Measurements from ENCODE around the gene STIP1.
A peak's percentile ranks its signal among the peaks of the same experiment; 100 is the strongest.

Gene STIP1

DNA sequence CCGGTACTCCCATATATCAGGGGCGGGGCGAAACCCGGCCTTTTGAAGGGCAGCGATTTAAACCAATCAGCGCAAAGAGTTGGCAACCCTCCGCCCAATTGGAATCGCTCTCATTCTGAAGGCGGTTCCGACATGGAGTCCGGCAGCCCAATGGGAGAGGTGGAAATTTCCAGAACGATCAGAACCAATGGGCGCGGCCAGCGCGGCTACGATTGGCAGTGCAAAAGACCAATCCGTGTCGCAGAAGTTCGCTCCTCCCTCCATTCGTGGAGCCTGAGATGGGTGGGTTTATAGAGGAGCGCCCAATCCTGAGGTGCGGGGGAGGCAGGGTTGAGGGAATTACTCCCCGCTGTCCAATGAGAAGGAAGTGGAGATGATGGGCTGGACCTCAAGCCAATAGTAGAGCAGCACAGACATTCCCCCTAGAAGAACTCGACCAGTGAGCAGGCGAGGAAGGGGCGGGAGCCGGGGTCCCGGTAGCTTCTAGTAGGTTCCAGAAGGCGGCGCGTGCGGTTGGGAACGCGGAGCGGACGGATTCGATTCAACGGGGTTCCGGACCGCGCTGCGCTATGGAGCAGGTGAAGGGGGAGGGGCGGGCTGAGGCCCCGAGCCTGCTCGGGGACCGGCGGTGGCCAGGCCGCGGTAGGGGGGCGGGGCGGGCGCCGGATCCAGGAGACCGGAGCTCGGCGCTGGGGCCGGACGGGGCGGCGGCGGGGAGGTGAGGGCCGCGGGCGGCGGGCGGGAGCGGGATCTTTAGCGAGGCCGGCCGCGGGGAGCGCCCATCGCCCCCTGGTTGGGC lies at the start of gene STIP1:
Gene STIP1 (plus strand): TSS at position 479 of the 799 bp plus-strand sequence. CDS start 91 bp downstream, at position 570.
- peak; percentile 100 for DNase-seq (ENCODE audit: low read depth)

DNA sequence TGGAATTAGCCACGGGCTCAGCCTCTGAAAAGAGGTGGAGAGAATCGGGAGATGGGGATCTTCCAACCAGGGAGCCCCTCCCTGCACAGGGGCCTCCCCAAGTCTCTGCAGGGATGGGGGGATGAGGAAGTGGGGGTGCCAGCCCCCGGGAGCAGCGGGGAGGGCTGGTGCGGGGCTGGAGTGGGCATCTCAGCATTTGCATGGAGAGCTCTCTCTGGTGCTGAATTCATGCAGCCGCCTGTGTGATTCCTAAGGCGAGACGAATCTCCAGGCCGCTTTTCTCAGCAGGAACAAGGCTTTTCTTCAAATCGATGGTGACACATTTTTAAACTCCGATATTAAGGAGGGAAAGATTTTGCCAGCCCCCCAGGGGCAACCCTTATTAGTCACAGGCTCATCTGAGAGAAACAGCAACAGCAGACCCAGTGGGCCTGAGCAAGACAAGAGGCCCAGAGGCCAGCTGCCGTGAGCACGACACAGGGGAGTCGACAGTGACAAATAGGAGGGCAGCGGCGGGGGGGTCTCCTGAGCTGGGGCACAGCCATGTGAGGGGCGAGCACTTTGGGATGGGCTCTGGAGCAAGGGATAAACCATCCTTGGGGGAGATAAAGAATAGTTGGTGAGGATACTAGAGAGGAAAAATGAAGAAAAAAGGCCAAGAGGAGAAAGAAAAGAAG lies 49.1 kb upstream of the STIP1 start:
- DNase-seq (ENCODE audit: low read depth): no peak

DNA sequence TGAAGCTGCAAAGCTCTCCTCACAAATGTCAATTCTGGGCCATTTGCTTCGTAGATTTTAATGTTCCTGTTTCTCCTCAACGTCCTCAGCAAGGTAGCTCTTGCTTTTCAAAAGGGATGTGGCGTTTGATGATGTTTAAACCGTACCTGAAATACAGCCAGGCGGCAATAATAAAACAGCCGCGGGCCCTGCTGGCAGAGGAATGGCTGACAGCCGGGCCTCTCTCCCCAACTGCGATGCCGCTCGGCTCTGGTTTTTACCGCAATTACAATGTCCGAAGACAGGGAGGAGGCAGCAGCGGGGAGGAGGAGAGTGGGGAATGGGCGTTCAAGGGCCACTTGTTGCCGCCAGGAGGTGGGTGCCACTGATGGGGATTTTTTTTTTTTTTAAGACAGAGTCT lies 47.6 kb upstream of the STIP1 start:
- DNase-seq (ENCODE audit: low read depth): no peak

DNA sequence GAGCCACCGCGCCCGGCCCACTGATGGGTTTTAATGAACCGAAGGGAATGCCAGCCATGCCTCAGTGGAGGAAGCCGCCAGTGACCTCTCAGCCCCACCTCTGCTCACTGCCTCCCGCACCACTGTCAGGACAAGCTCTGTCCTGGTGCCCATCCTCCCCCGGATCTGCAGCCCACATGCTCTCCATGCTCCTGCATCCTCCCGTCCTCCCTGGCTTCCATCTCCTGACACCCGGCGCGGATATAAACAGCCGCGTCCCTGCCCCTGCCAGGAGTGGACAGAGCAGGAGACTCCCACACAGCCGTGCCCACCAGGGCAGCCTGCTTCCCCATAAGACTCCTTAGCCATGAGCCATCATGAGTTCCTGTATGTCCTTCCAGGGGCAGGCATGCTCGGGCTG lies 46.9 kb upstream of the STIP1 start:
- DNase-seq (ENCODE audit: low read depth): no peak

DNA sequence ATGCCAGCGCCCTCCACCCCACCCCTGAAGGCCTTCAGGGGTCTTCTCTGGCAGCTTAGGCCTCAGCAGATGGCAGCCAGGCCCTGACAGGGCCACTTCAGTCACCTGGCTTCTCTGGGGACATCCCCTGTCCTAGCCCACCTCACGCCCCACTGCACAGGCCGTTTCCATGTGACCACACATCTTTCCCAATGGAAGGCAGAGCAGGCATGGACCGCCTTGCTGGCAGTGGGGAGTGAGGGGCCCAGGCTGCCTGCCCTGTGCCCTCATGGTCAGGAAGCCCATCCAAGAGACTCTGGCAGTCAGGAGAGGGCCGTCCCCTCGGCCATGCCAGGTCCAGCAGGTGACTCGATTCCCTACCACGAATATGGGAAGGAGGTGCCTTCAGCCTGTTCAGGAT lies 45.9 kb upstream of the STIP1 start:
- no peak for DNase-seq (ENCODE audit: low read depth)

DNA sequence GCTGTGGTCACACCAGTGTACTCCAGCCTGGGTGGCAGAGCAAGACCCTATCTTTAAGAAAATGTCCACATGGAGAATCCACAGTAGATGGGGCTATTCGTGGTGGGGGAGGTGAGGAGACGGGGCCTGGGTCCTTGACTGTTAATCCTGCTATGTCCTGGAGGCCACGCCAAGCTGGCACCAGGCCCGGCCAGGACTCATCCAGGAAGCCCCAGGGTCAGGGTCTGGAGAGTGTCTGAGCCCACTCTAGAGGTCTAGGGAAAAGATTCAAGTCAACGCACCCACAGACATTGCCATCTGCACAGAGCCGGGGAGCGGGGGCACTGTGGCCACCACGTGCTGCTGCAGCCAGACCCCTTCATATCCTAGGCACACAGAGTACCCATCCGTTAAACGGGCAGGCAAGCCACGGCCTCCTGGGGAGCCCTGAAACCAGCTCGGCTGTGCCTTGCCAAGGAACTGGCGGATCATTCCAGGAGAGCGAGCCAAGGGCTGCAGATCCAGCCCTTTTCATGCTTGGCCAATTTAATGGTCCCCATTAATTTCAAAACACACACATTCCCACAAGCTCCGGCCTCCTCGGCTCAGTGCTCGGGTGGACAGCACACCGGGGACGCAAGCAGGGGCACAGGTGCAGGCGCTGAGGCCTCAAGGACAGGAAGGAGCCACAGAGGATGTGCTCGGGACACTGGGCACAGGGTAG lies 44.7 kb upstream of the STIP1 start:
- DNase-seq (ENCODE audit: low read depth): no peak

DNA sequence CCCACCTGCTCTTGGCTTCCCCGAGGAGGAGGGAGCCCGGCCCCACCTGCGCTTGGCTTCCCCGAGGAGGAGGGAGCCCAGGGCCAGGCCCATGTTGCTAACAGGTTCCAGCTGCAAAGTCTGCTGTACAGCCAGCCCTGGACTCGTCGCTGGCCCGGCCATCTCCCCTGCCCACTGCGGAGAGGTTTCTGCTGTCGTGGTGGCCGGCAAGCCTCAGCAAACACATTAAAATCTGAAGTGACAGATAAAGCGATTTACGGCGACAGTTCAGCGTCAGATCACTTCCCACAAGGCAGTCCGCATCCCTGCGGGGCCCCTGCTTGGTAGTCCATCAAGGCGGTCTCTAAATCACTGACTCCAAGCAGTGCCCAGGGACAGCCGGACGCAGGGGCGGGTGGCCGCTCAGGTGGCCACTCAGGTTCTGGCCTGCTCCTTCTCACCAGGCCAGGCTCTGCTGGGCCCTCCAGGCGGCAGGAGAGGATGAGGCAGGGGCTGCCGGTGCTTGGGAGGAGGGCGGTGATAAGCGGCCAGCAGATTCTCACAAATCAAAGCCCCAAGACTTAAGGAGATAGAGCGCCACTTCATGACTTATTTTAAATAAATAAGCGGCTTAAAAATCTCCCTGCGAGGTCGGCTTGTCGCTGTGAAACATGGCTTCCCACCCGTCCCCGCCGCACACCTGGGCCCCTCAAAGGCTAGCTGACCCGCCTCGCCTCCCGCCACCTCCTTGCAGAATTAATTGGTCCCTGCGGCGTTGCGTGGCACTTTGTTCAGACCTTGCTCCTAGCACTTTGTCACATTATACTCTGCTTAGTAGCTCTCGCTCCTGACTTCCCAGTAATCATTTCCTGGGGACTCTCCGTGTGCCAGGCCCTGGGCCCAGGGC lies 41.1 kb upstream of the STIP1 start:
- DNase-seq (ENCODE audit: low read depth): no peak

DNA sequence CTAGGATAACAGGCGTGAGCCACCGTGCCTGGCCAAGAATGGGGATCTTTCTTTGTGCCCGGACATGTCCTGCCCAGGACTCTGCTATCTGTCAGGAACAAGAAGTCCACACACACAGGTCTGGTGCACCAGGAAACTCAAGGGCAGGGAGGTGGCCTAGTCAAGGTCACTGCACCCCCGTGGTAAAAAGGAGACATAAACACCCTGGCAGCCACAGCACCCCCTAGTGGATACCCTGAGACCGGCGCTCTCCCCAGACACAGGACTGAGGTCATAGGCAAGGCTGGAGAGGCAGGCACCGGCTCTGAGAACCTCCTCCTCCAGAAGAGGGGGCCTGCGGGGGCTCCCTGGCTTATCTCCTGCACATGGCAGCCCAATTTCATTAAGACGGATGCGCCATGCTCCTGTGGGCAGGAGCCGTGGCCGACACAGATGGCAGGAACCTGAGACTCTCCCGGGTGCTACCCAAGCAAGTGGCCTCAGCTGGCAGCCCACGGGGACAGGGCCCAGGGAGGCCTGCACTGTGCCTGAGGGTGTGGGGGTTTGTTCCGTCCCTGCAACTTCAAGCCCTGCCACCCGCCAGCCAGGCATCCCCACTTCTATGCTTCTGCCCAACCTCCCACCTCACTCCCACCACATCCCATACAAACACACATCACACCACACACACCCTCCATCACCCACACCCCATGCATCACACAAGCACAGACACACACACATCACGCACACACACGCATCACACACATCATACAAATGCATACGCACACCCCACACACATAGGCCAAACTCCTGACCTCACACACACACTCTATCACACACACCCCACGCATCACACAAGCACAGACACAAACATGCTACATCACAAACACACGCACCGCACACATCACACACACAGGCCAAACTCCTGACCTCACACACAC lies 39.7 kb upstream of the STIP1 start:
- DNase-seq (ENCODE audit: low read depth): no peak

DNA sequence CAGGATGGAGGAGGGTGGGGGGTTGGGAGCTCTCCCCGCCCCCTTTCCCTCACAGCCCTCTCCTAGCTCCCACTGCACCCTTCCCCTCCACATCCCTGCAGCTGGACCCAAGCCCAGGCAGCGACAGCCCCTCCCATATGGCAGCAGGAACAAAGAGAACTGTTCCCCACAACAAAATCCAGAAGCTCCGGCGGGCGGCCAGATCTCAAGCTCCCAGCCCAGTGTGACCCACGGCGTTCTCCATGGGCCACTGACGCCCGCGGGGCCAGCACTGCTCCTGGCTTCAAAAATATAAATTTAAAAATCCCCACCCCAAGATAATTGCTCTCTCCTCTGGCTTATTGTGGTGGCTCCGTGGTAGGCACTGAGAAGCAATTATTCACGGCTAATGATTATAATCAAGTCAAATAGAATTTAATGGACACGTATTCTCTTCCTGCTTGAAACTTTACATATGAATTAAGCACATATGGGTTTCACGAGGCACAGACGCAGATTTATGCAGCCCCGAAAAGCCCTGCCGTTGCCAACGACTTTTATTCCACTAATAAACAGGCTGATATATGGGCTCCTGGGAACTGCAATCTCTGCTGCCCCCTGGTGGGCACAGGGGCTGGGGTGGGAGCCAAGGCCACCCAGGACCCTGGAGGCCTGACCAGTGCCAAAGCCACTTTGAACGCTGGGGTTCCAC lies 37.6 kb upstream of the STIP1 start:
- peak; percentile 31 for DNase-seq (ENCODE audit: low read depth)

DNA sequence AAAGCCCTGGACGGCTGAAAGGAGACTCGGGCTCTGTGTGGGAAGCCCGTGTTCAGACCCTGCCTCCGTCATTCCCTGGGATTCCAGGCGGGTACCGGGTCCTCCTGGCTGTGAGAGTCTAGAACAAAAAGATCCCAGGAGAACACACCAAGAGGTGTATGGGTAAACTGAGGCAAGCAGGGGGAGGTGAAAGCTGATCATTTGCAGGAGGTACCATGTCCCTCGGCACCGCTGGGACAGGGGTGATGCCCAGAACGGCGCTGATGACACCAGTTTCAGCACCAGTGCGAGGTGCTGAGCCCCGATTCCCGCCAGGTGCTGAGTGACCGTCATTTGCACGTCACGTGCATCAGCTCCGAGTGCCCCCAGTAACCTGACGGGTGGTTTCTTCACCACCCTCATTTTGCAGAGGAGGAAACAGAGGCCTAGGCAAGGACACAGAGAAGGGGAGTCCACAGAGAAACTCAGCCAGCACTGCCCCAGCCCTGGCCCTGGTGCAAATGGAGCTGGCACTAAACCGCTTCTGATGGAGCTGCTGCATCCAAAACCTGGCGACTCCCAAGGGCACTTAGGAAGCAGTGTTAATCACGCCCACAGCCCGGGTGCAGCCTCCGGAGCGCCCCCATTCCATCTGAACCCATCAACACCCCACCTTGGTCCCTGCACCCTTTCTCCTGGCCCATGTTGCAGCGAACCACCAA lies 36.9 kb upstream of the STIP1 start:
- DNase-seq (ENCODE audit: low read depth): no peak

DNA sequence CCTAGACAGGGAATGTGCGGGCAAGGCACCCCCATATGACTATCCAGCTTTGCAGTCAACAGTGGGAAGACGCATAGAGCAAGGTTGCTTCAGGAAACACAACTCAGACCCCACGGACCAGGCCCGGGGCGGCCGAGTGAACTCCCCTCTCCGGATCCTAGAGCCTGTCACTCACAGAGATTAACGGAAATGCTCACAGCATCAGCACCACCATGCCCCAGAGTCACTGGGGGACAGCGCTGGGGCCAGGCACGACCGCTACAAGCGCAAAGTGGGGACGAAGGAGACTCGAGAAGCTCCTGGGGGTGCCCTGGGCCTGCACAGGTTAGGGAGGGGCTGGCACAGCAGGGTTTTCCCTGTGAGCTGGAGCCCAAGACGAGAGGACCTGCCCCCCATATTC lies 35.9 kb upstream of the STIP1 start:
- DNase-seq (ENCODE audit: low read depth): no peak

DNA sequence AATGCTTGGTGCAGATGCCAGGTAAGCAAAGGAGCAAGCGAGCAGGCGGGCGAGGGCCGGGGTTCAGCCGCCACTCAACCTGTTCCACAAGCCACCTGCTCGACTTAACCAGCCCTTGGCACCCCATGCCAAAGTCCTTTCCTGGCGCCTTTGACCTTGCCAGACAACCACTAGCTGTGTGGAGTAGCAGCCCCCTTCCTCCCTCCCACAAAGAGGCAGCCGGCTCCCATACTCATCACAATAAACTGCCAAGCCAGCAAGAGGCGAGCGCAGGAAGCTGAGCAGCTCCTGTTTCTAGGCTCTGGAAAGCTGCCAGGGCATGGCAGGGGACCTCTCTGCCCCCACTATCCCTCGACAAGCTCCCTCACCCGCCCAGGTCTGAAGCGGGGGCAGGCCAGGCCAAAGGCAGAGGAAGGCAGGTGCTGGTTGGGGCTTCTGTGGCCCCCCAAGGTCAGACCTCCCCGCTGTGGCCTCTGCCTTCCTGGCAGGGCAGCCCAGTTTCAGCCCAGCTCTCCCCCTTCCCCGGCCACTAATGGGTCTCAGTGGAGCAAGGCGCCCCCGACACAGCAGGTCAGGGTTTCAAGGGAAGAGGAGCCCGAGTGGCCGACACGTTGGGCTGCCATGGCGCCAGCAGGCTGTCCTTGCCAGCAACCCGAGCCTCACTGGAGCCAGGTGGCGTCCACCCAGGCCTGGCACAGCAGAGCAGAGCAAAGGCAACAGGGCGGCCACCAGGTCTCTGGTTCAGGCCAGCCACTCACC lies 35.3 kb upstream of the STIP1 start:
- DNase-seq (ENCODE audit: low read depth): no peak

DNA sequence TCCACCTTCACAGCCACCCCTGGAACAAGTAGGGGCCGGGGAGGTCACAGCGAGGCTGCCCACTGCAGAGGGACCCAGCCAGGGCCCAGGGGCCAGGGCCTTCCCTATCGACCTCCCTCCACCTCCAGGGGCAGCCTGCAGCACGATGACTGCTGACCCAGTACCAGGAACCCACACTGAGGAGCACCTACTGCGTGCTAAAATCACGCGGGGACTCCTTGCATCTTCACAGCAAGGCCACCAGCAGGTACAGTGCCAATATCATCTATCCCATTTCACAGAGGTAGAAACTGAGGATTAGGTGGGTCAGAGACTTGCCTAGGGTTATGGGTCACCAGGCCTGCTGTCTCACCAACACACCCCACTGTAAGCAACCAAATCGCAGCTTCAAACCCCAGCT lies 34.6 kb upstream of the STIP1 start:
- DNase-seq (ENCODE audit: low read depth): no peak

DNA sequence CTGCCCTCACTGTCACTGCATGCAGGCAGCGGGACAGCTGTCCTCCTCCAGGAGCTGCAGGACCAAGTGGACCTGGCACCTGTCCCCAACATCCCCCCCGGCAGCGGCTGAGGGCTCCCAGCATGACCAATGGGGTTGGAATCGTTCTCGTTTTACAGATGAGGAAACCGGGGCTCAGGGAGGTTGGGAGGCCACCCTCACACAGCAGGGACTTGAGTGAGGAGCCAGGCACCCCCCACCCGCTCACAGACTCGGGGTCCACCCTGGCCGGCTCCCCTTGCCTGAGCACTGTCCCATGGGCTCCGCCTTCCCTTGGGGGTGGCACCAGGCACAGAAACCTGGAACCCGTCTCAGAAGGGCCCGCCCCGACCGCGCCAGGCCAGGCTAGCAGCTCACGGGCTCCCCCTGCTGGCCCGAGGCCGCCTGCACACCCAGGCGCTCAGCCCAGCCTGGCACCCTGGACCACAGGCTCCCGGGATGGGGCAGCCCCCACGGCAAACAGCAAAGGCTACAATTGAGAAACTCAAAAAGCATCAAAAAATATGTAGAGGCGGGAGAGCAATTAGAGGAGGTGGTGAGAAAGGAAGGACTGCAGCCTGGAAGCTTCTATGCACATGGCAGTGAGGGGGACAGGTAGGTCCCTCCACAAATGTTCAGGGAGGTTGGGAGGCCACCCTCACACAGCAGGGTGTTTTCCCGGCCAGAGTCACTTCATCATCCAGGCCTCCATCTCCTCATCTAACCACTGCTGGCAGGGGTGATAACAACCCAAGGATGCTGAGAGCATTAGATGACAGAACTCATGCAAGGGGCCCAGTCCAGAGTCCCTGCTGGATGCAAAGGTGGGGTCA lies 32.9 kb upstream of the STIP1 start:
- DNase-seq (ENCODE audit: low read depth): no peak

DNA sequence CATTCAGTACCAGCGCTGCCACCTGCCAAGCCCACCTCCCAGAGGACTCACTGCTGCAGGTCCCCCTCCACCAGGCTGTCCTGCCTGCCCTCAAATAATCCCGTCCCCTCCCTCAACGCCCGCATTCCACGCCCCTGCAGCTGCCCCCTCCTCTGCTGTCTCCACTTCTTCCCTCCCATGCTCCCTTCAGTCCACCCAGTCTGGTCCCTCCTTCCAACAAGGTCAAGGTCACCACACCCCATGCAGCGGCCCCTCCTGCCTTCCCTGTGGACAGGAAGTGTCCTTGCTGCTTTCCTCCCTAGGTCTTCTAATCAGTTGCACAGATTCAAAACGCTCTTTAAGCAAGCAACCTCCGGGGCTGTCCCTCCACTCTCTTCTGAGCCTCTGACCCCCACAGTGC lies 32.2 kb upstream of the STIP1 start:
- no peak for DNase-seq (ENCODE audit: low read depth)

DNA sequence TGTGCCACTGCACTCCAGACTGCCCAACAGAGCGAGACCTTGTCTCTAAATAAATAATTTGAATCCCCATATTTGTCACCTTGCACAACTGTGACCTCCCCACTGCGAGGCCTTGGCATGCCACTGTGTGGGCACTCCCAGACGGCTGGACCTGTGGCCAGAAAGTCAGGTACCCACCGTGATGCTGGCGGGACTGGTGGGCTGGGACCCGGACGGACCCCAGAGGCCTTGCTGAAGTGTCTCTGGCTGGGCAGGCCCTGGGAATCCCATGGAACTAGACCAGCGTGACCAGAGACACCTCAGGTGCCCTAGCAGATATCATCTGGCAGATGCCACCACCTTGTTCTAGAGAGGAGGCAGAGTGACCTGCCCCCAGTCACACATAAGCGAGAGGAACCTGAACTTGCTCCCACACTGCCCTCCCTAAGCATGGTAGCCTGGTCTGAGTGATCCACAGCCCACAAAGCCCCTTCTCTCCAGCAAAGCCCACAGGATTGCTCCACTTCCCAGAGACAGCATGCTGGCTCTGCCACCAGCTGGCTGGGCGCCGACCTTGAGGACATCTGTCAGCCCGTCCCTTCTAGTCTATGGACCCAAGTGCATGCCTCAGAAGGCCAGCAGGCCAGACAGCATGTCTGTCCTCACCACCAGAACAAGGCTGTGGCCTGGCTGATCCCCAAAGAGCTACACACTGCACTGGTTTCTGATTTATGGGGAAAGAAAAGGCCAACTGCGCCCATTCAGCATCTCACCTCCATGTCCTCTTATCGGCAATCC lies 29.5 kb upstream of the STIP1 start:
- DNase-seq (ENCODE audit: low read depth): no peak

All from stromal cell of bone marrow (primary cell).